OCI-LY1 (cell line): ENCODE results near the gene HLA-DQA1.

Experiments used
- H2AFZ ChIP-seq: fragments of 200-600 bp; sonication (generic), shearing (Covaris generic); 2 replicates; pipeline ENCODE4 v1.6.0; 2014; ENCODE audit warnings: antibody characterized with exemption, mild to moderate bottlenecking, low read length
- H3F3A ChIP-seq: fragments of 200-600 bp; sonication (generic), shearing (Covaris generic); 2 replicates; pipeline ENCODE4 v1.6.0; 2014; ENCODE audit warnings: mild to moderate bottlenecking, antibody characterized with exemption, low read length, moderate library complexity; ENCODE audit not compliant: insufficient read depth
- H3K27ac ChIP-seq: fragments of 200-600 bp; sonication (generic); 2 replicates; pipeline ENCODE4 v1.5.1; 2014; ENCODE audit warnings: low read length, mixed run types, mild to moderate bottlenecking, low read depth; ENCODE audit not compliant: poor library complexity, severe bottlenecking
- H3K27me3 ChIP-seq: fragments of 200-600 bp; sonication (generic); 2 replicates; pipeline ENCODE4 v1.6.0; 2014; ENCODE audit warnings: antibody characterized with exemption, mild to moderate bottlenecking, low read length, moderate library complexity; ENCODE audit not compliant: insufficient read depth
- H3K36me3 ChIP-seq: fragments of 200-600 bp; sonication (generic); 2 replicates; pipeline ENCODE4 v1.6.1; 2014; ENCODE audit warnings: mild to moderate bottlenecking, antibody characterized with exemption, low read length, moderate library complexity, mixed read lengths; ENCODE audit not compliant: insufficient read depth
- H3K4me1 ChIP-seq: fragments of 200-600 bp; sonication (generic); 2 replicates; pipeline ENCODE4 v1.5.1; 2014; ENCODE audit warnings: mild to moderate bottlenecking, low read length, moderate library complexity; ENCODE audit not compliant: insufficient read depth, severe bottlenecking
- H3K4me2 ChIP-seq: fragments of 200-600 bp; sonication (generic), shearing (Covaris generic); 2 replicates; pipeline ENCODE4 v1.6.1; 2014; ENCODE audit warnings: low read length
- H3K4me3 ChIP-seq: fragments of 200-600 bp; sonication (generic); 2 replicates; pipeline ENCODE4 v1.5.1; 2014; ENCODE audit warnings: low read length, low read depth, mild to moderate bottlenecking, mixed read lengths; ENCODE audit not compliant: poor library complexity, severe bottlenecking
- H3K79me2 ChIP-seq: fragments of 200-600 bp; shearing (Covaris generic); 2 replicates; pipeline ENCODE4 v1.6.1; 2016; ENCODE audit warnings: mixed run types, low read length, mixed read lengths; ENCODE audit not compliant: insufficient read depth
- H3K9ac ChIP-seq: fragments of 200-600 bp; sonication (generic), shearing (Covaris generic); 2 replicates; pipeline ENCODE4 v1.6.1; 2014; ENCODE audit warnings: mild to moderate bottlenecking, low read length, mixed read lengths
- H3K9me2 ChIP-seq: fragments of 200-600 bp; sonication (generic), shearing (Covaris generic); 2 replicates; pipeline ENCODE4 v1.6.1; 2014; ENCODE audit warnings: low read depth, mild to moderate bottlenecking, low read length, mixed read lengths
- H3K9me3 ChIP-seq: fragments of 200-600 bp; shearing (Covaris generic); 2 replicates; pipeline ENCODE4 v1.6.1; 2014; ENCODE audit warnings: low read length, mixed read lengths
- H4K20me1 ChIP-seq: fragments of 200-600 bp; sonication (generic), shearing (Covaris generic); 2 replicates; pipeline ENCODE4 v1.6.0; 2016; ENCODE audit warnings: mild to moderate bottlenecking, low read length; ENCODE audit not compliant: insufficient read depth
- EZH2 ChIP-seq: fragments of 200-600 bp; sonication (generic), shearing (Covaris generic); IDR thresholded peaks from 2 replicates; pipeline ENCODE4 v1.8.0; 2017; ENCODE audit warnings: borderline replicate concordance, mixed run types, mild to moderate bottlenecking, antibody characterized with exemption, low read length, moderate library complexity, mixed read lengths
- TF ChIP-seq, protein P1 (sequence below): fragments of 200-600 bp; sonication (generic), shearing (Covaris generic); IDR thresholded peaks from 2 replicates; pipeline ENCODE4 v1.5.1; 2017; ENCODE audit warnings: mild to moderate bottlenecking, antibody characterized with exemption, low read length, moderate library complexity, mixed read lengths

HLA-DQA1 gene

DNA sequence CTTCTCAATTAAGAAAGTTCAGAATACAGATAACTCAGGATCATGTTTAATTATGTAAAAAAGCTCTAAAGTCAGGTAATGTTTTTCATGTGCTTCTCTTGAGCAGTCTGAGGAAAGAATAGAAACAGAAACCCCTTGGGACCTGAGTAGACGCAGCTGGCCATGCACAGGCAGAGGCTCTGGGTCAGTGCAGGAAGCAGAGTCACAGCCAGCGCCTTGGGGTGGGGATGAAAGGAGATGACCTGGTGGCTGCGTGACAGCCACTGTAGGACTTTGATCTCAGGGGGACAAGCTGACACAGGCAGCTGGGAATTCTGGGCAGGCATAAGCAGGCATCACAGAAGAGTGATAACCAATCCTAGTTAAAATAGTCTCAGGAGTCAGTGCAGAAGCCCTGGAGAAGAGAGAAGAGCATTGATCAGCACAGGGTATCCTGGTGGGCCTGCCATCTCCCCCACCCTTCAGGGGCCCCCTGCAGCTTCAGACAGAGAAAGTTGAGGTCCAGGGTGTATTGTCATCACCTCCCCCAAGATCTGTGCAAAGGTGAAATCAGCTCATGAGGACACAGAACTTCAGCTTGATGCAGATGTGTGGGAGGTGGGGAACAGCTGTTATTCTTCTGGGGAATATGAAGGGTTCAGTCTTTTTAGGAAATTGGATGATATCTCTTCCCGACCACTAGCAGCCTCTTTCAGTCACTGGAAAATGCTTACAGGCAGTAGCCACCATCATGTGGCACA is 22.8 kb downstream of the HLA-DQA1 start:
- H3K36me3 ChIP-seq = no peaks in the 10 kb centered on the region
- peak overlapping the region; percentile 72 for H3K27ac ChIP-seq
- H4K20me1 ChIP-seq = no peaks in the 10 kb centered on the region
- no peak overlapping the region for H3K4me3 ChIP-seq
- TF ChIP-seq EZH2 = no peak
- TF ChIP-seq, protein P1, sequence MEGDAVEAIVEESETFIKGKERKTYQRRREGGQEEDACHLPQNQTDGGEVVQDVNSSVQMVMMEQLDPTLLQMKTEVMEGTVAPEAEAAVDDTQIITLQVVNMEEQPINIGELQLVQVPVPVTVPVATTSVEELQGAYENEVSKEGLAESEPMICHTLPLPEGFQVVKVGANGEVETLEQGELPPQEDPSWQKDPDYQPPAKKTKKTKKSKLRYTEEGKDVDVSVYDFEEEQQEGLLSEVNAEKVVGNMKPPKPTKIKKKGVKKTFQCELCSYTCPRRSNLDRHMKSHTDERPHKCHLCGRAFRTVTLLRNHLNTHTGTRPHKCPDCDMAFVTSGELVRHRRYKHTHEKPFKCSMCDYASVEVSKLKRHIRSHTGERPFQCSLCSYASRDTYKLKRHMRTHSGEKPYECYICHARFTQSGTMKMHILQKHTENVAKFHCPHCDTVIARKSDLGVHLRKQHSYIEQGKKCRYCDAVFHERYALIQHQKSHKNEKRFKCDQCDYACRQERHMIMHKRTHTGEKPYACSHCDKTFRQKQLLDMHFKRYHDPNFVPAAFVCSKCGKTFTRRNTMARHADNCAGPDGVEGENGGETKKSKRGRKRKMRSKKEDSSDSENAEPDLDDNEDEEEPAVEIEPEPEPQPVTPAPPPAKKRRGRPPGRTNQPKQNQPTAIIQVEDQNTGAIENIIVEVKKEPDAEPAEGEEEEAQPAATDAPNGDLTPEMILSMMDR = no peak
- H2AFZ ChIP-seq = no peak overlapping the region
- H3F3A ChIP-seq = no peaks in the 10 kb centered on the region
- H3K4me2 ChIP-seq = peak overlapping the region; percentile 48
- no peaks in the 10 kb centered on the region for H3K27me3 ChIP-seq
- H3K9me3 ChIP-seq = no peaks in the 10 kb centered on the region
- no peaks in the 10 kb centered on the region for H3K9me2 ChIP-seq
- no peaks in the 10 kb centered on the region for H3K79me2 ChIP-seq
- no peak overlapping the region for H3K9ac ChIP-seq
- H3K4me1 ChIP-seq = peaks cover 22% of the 10 kb centered on the region

DNA sequence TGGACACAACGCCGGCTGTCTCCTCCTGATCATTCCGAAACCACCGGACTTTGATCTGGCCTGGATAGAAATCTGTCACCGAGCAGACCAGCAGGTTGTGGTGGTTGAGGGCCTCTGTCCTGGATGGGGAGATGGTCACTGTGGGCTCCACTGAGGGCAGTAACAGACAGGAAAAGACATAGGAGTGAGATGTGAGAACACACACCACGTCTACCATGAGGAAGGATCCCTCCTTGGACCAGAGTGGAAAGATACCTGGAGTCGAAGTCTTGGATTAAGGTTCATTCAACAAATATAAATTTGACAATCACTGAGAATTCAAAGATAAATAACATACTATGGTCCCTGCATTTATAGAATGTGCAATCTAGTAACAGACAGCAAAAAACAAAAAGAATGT is 24.9 kb downstream of the HLA-DQA1 start:
- H4K20me1 ChIP-seq = no peaks in the 10 kb centered on the region
- H3K4me3 ChIP-seq = no peak overlapping the region
- H3K27ac ChIP-seq = no peak overlapping the region
- no peaks in the 10 kb centered on the region for H3F3A ChIP-seq
- no peak overlapping the region for H3K4me2 ChIP-seq
- no peaks in the 10 kb centered on the region for H3K9me3 ChIP-seq
- TF ChIP-seq, protein P1 = no peak
- TF ChIP-seq EZH2 = no peak
- H3K36me3 ChIP-seq = no peaks in the 10 kb centered on the region
- no peaks in the 10 kb centered on the region for H3K79me2 ChIP-seq
- no peak overlapping the region for H2AFZ ChIP-seq
- no peak overlapping the region for H3K9ac ChIP-seq
- H3K27me3 ChIP-seq = no peaks in the 10 kb centered on the region
- H3K4me1 ChIP-seq = peaks cover 22% of the 10 kb centered on the region
- H3K9me2 ChIP-seq = no peaks in the 10 kb centered on the region

DNA sequence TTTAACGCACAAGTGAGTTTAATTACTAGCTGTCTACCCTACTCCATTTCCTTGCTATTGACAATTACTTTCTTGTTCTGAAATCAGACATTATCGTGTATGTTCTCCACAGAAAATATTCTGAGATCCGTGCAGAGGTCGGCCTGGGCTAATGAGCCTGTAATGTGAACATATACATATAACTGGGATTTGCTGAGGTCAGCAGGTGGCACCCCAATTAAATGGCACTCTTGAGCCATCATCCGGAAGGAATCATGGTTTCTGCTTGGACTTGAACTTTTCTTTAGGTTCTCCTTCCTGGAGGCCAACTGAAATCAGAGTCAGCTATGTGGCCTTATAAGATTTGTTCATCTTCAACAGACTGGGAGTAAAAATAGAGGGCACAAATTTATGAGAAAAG is 25.6 kb downstream of the HLA-DQA1 start:
- no peak overlapping the region for H3K4me3 ChIP-seq
- no peak overlapping the region for H3K27ac ChIP-seq
- no peak for TF ChIP-seq EZH2
- TF ChIP-seq, protein P1 = no peak
- no peaks in the 10 kb centered on the region for H4K20me1 ChIP-seq
- no peak overlapping the region for H3K9ac ChIP-seq
- H3K4me1 ChIP-seq = peaks cover 22% of the 10 kb centered on the region
- H3F3A ChIP-seq = no peaks in the 10 kb centered on the region
- H3K79me2 ChIP-seq = no peaks in the 10 kb centered on the region
- H3K9me2 ChIP-seq = no peaks in the 10 kb centered on the region
- H2AFZ ChIP-seq = no peak overlapping the region
- no peak overlapping the region for H3K4me2 ChIP-seq
- no peaks in the 10 kb centered on the region for H3K36me3 ChIP-seq
- no peaks in the 10 kb centered on the region for H3K9me3 ChIP-seq
- no peaks in the 10 kb centered on the region for H3K27me3 ChIP-seq
